GM21360 (cell line): Measurements from ENCODE around the gene CASTOR2.
"Not testable (repeated sequence)": the region's sequence is repeated elsewhere in the genome, so short reads cannot be mapped to it uniquely, and the experiment has no call there.

Source experiments
- ATAC-seq: cut with Tn5 transposase; IDR thresholded peaks from one replicate; pipeline ENCODE4 v1.9.1; 2021; ENCODE audit warnings: mild to moderate bottlenecking, moderate library complexity; ENCODE audit not compliant: unreplicated experiment

Gene CASTOR2

DNA sequence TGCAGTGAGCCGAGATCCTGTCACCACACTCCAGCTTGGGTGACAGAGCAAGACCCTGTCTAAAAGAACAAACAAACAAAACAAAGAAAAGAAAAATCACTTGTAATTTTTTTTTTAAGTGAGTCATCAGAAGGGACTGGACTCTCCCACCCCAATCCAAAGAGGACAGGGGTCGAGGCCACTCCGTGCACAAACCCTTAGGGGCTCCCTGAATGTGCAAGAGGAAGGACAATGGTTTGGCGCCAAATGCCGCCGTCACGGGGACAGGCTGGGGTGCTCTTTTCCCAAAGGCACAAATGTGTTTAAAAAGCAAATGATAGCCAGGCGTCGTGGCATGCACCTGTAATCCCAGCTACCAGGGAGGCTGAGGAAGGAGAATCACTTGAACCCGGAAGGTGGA lies 85.3 kb downstream of the CASTOR2 start:
- ATAC-seq = no peak

DNA sequence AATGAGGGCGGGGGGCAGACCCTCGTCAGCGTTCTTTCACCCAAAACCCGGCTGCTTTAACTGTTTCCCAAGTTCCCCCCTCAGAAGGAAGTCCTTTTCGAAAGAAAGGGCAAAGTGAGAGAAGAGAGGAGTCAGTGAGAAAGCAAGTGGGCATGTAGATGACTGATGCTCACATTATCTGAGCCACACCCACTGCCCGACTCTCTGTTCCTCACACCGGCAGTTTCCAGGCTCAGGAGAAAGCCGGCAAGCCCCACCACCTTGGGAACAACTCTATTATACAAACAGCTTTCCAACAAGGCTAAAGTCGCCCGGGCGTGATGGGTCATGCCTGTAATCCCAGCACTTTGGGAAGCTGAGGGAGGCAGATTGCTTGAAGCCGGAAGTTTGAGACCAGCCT lies 86.0 kb downstream of the CASTOR2 start:
- no peak for ATAC-seq

DNA sequence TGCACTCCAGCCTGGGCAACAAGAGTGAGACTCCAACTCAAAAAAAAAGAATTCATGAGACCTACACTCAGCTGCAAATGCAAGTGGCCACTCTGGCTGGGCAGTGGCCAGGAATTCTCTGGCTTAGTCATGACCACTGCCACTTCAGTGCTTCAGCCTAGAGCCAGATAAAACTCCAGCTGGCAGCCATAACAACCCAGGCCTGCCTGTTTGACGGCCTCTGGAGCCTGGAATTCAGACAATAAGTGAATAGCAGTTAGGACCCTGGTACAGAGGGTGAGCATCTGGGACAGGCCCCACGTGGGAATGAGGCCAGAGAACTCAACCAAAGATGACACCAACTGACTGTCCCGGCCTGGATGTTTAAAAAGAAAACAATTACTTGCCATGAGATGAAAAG lies 90.2 kb downstream of the CASTOR2 start:
- no peak for ATAC-seq

DNA sequence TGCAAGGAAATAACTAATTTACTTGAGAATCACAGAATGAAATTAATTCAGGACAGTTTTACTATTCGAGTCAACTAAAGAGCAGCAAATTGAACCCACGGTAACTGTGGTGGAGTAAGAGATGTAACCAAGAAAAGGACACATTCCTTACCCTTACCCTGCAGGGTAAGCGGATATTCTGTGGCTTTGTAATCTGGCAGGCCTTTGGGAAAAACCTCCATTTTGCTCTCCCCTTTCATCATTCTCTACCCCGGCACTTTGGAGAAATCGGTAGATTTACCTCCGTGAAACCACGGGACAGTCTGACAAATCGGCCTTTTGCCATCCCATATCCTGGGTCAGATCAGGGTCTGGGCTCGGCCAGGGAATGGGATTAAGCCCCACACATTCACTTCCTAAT lies 90.7 kb downstream of the CASTOR2 start:
- ATAC-seq = no peak

DNA sequence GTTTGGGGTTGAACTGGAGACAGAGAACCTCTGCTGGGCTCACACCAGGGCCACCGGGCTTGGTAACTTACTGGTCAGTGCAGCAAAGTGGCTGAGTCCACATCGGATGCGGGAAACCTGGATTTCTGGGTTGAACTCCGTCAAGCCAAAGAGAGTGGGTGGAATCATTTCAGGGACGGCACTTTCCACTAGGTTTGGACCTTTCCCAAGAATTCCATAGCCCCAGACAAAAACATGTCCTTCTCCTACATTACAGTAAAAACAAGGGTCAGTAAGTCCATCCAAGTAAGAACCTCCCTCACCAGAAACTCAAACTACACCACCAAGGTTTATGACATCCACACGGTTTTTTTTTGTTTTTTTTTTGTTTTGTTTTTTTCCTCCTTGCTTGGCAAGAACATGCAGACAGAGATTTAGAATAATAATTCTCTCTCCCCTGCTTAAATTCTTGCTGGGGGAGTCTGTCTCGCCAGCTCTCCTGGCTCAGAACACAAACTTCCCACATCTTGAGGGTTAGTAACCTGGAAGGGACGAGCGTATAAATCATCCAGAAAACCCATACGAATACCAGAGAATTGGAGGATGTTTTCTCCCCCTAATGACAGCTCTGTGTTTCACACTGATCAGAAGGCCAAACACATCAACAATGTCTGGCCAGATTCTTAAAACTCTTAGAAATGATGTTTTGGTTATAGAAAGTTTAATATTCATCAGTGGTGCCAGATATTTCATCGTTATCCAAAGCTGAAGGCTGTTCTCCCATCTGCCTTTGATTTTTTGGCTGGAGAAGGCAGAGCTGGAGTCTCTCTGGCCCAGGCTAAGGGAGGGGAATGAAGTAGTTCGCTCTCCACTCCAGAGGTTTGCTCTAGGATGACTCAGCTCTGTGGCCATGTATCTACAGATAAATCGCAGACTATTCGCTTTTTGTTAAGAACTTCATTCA lies 91.6 kb downstream of the CASTOR2 start:
- no peak for ATAC-seq

DNA sequence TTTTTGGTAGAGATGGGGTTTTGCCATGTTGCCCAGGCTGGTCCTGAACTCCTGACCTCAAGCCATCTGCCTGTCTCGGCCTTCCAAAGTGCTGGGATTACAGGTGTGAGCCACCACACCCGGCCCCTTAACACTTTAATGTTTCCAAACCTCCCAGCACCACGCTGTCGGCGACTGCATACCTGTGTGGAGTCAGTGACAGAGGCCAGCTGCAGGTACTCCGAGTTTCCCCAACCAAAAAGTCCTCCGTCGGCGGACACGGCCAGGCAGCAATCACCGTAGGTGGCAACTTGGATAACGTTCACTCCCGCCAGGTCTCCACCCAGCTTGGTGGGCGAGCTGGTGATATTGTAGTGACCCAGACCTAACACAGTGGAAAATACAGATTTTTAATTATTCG lies 93.9 kb downstream of the CASTOR2 start:
- ATAC-seq = no peak

DNA sequence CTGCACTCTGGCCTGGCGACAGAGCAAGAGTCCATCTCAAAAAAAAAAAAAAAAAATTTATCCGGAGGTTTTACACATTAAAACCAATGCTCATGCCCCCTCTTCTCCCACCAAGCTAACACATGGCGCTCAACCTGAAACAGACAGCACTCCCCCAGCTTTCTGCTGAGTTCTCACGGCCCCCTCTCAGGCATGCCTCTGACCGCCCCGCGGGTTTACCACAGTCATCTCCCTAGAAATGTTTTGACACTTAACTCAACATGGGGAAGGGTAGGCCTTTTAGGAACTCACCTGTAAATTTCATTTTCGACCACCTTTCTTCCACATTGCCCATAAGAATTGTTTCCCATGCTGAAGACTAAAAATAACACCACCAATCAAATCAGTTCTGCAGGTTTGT lies 99.8 kb downstream of the CASTOR2 start:
- ATAC-seq = no peak

DNA sequence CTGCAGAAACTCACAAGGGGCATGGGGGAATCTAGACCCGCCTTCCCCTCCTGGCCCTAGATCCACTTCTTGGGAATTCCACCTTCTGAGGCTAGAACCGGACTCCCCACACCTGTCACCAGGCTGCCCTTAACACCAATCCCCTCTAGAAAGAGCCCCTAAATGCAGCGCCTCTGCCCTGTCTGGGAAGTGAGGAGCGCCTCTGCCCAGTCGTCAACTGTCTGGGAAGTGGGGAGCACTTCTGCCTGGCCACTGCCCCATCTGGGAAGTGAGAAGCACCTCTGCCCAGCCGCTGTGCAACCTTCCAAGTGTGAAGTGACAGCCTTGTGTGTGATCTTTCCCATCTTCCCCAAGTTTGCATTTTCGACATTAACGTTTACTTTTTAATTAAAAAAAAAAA lies 100.3 kb downstream of the CASTOR2 start:
- no peak for ATAC-seq

DNA sequence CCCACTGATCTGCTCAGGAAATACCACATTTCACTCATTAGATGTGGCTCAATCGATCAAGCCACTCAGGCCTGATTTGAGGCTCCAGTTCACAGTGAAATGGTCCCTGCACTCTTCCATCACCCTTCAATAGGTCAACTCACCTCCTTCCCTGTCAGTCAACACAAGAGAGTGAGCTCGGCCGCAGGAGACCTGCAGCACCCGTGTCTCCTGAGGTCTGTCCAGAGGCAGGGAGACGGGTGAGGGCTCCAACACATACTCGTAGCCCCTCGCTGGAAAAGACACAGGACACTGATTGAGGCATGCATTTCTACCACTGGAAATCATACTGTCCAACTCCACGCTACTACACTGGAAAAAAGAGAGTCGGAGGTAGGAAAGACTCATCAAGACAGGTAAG lies 102.0 kb downstream of the CASTOR2 start:
- no peak for ATAC-seq

DNA sequence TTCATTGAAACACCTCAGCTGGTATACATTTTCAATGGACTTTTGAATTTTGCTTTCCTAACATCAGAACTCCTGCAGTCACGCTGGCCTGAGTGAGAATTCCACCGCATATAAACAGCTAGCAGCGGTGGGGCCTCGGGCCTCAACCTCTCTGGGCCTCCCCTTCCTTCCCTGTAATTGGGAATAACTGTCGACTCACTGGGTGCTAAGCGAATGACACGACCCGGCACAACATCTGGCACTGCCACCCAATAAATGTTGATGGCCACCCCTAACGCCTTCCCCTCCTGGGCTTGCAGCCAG lies 108.4 kb downstream of the CASTOR2 start:
- no peak for ATAC-seq

DNA sequence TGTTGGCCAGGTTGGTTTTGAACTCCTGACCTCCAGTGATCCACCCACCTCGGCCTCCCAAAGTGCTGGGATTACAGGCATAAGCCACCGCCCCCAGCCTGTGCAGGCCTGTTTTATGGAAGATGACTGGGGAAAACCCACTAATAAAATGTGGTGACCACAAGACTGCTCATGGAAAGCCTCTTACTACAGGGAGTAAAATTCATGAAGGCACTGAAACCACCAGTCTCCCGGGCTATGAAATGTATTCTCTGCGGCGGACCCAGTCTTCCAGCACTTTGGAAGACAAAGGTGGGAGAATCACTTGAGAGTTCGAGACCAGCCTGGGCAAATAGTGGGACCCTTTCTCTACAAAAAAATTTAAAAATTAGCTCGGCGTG lies 109.7 kb downstream of the CASTOR2 start:
- not testable (repeated sequence) for ATAC-seq
